Keratinocyte (primary cell): Measurements from ENCODE around the gene TOM1L1. TPM values are rescaled to one million over a fixed set of nuclear protein-coding genes. Genes with fewer than 3 reads are reported as not detected.

Source experiments
- DNase-seq: peaks from one replicate; pipeline ENCODE4 v3.0.0-alpha.2; 2011; ENCODE audit warnings: low read depth, missing footprints, low spot score
- FAIRE-seq: peaks from 2 replicates; lab custom pipeline; 2011; peaks lifted over from hg19 to GRCh38; lab: Jason Lieb, UNC
- H2AFZ ChIP-seq: 2 replicates; pipeline ENCODE4 v1.6.0; 2012; ENCODE audit warnings: low read length, control low read depth, inconsistent platforms; ENCODE audit not compliant: control insufficient read depth
- H3K27ac ChIP-seq: 2 replicates; pipeline ENCODE4 v1.5.1; 2011; ENCODE audit warnings: low read length; ENCODE audit not compliant: control insufficient read depth, insufficient read depth
- H3K27me3 ChIP-seq: 3 replicates; pipeline ENCODE4 v1.6.0; 2011; ENCODE audit warnings: low read length; ENCODE audit not compliant: control insufficient read depth, insufficient read depth; ENCODE audit errors: extremely low read depth
- H3K36me3 ChIP-seq, 2 experiments: 2 replicates in 1 of 2; 3 replicates in 1 of 2; pipeline ENCODE4 v1.5.1; 2011; ENCODE audit warnings: low read length in 2 of 2, mild to moderate bottlenecking in 1 of 2; ENCODE audit not compliant: control insufficient read depth in 2 of 2, insufficient read depth in 2 of 2; ENCODE audit errors: extremely low read depth in 1 of 2
- H3K4me1 ChIP-seq: 3 replicates; pipeline ENCODE4 v1.5.1; 2011; ENCODE audit warnings: low read length; ENCODE audit not compliant: control insufficient read depth, insufficient read depth; ENCODE audit errors: extremely low read depth
- H3K4me2 ChIP-seq: 3 replicates; pipeline ENCODE4 v1.6.0; 2011; ENCODE audit warnings: low read depth, low read length; ENCODE audit not compliant: control insufficient read depth, insufficient read depth; ENCODE audit errors: extremely low read depth
- H3K4me3 ChIP-seq, 3 experiments: fragments of 200-600 bp in 1 of 3; sonication (generic) in 1 of 3; 2 replicates in 2 of 3; 3 replicates in 1 of 3; pipeline ENCODE4 v1.5.1; 2011 to 2016; ENCODE audit warnings: low read length in 3 of 3, mild to moderate bottlenecking in 3 of 3, control low read depth in 2 of 3, inconsistent platforms in 1 of 3, low read depth in 1 of 3, mixed read lengths in 1 of 3, mixed run types in 1 of 3, moderate library complexity in 1 of 3; ENCODE audit not compliant: control insufficient read depth in 2 of 3, insufficient read depth in 2 of 3; ENCODE audit errors: extremely low read depth in 1 of 3
- H3K79me2 ChIP-seq: 2 replicates; pipeline ENCODE4 v1.6.0; 2012; ENCODE audit warnings: low read length; ENCODE audit not compliant: control insufficient read depth, insufficient read depth
- H3K9ac ChIP-seq: 3 replicates; pipeline ENCODE4 v1.6.0; 2011; ENCODE audit warnings: low read length; ENCODE audit not compliant: control insufficient read depth, insufficient read depth; ENCODE audit errors: extremely low read depth
- H3K9me1 ChIP-seq: 3 replicates; pipeline ENCODE4 v1.6.0; 2011; ENCODE audit warnings: low read length; ENCODE audit not compliant: control insufficient read depth, insufficient read depth; ENCODE audit errors: extremely low read depth
- H3K9me3 ChIP-seq: 2 replicates; pipeline ENCODE4 v1.5.1; 2012; ENCODE audit warnings: low read depth, low read length; ENCODE audit not compliant: control insufficient read depth
- H4K20me1 ChIP-seq: 3 replicates; pipeline ENCODE4 v1.6.0; 2011; ENCODE audit warnings: low read length; ENCODE audit not compliant: control insufficient read depth, insufficient read depth; ENCODE audit errors: extremely low read depth
- EZH2 ChIP-seq: IDR thresholded peaks from one replicate; pipeline ENCODE4 v1.6.1; 2012; ENCODE audit warnings: inconsistent platforms, mild to moderate bottlenecking, low read length, moderate library complexity
- dilution Hi-C: fragments of 300-500 bp; cut with MboI; formaldehyde crosslinking; loops from one replicate; pipeline ENCODE4 v1.7.0; 2020; ENCODE audit warnings: low sequenced_read_pairs; ENCODE audit not compliant: extremely low pct_ligation_motif_present
- polyA plus RNA-seq, 5 experiments: library from polyadenylated mRNA; depleted of rRNA in 3 of 5; stranded (reverse) in 3 of 5; stranded (forward) in 1 of 5; unstranded in 1 of 5; fragments of >200 nt; gene quantifications; 1 replicate in 1 of 5; 2 replicates in 3 of 5; 3 replicates in 1 of 5; pipeline versions ENCODE4 v1.2.1 to v1.2.3, GENCODE V29; 2011 to 2012; ENCODE audit warnings: missing spikeins in 2 of 5, low read depth in 1 of 5, low replicate concordance in 1 of 5
- TF ChIP-seq, protein P1 (sequence below), 3 experiments: IDR thresholded peaks in 1 of 3; conservative IDR thresholded peaks in 1 of 3; optimal IDR thresholded peaks in 1 of 3; 2 replicates in 2 of 3; 3 replicates in 1 of 3; pipeline versions ENCODE3 to v1.5.1; 2011; ENCODE audit warnings: low read length in 3 of 3, mild to moderate bottlenecking in 3 of 3, moderate library complexity in 2 of 3, control low read depth in 1 of 3, inconsistent platforms in 1 of 3; ENCODE audit not compliant: insufficient read depth in 2 of 3; ENCODE audit errors: extremely low read depth in 1 of 3

Gene TOM1L1
- polyA plus RNA-seq, 1 donor (not counting 4 experiments of a cell fraction or from before 2014, with no cell fraction given), result 90.1 TPM

DNA sequence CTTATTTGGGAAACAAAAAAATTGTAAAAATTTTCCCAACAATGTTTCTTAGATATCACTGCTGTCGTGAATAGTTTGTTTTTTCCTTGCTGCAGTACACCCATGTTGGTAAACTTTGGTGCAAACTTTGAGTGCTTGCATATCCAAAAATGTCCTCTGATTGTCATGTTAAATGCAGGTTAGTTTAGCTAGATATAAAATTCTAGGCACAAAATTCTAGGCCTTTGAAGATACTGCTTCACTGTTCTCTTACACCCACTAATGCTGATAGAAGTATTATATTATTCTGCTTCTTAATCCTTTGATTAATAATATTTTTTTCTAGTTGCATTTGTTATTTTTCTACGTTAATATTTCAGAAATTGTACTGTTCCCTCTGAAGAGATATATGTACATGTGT, 16.1 kb downstream of the TOM1L1 start:
- no peak for FAIRE-seq
- TF ChIP-seq EZH2, result no peak
- TF ChIP-seq, protein P1, sequence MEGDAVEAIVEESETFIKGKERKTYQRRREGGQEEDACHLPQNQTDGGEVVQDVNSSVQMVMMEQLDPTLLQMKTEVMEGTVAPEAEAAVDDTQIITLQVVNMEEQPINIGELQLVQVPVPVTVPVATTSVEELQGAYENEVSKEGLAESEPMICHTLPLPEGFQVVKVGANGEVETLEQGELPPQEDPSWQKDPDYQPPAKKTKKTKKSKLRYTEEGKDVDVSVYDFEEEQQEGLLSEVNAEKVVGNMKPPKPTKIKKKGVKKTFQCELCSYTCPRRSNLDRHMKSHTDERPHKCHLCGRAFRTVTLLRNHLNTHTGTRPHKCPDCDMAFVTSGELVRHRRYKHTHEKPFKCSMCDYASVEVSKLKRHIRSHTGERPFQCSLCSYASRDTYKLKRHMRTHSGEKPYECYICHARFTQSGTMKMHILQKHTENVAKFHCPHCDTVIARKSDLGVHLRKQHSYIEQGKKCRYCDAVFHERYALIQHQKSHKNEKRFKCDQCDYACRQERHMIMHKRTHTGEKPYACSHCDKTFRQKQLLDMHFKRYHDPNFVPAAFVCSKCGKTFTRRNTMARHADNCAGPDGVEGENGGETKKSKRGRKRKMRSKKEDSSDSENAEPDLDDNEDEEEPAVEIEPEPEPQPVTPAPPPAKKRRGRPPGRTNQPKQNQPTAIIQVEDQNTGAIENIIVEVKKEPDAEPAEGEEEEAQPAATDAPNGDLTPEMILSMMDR (optimal IDR thresholded peaks at IDR 0.05 in 1 of 3, IDR thresholded peaks at IDR 0.05 in 1 of 3, conservative IDR thresholded peaks at IDR 0.05 in 1 of 3; ENCODE audit: extremely low read depth in 1 of 3, insufficient read depth in 2 of 3, low read length in 3 of 3), result no peak
- Histone ChIP-seq H3K27ac (no peak overlapping the region), H4K20me1 (no peaks in the 10 kb centered on the region), H3K27me3 (no peaks in the 10 kb centered on the region), H3K9me3 (no peaks in the 10 kb centered on the region), H3K4me2 (no peak overlapping the region), H3K4me3 (no peak overlapping the region), H3K79me2 (peaks cover 1% of the 10 kb centered on the region), H3K9me1 (no peaks in the 10 kb centered on the region), H3K4me1 (no peaks in the 10 kb centered on the region), H3K36me3 (peaks cover 16 to 30% of the 10 kb centered on the region in 2 experiments), H2AFZ (no peak overlapping the region), H3K9ac (no peak overlapping the region)
- DNase-seq, result no peak
- dilution Hi-C loops, result no loop called here

DNA sequence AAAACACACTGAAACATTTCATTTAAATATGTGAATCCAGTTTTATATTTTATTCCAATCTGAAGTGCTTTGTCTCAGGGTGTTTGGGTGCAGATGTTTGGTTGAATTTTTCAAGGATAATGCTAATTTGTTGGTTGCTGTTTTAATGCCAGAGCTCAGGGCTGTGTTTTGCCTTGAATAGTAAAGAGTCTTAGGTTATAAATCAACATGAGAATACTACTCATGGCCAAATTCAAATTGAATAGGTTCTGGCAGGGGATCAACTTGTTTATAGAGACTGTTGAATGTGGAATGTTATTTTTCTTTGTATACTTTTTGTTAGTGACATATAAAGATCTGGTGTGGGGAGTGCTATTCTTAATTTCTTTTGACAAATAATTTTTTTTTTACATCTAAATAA, 18.8 kb downstream of the TOM1L1 start:
- Histone ChIP-seq H3K9me1 (no peaks in the 10 kb centered on the region), H4K20me1 (no peaks in the 10 kb centered on the region), H2AFZ (no peak overlapping the region), H3K36me3 (peaks cover 9 to 20% of the 10 kb centered on the region in 2 experiments), H3K9ac (no peak overlapping the region), H3K4me1 (no peaks in the 10 kb centered on the region), H3K4me3 (no peak overlapping the region), H3K27ac (no peak overlapping the region), H3K79me2 (no peaks in the 10 kb centered on the region), H3K27me3 (no peaks in the 10 kb centered on the region), H3K9me3 (no peaks in the 10 kb centered on the region), H3K4me2 (no peak overlapping the region)
- no peak for FAIRE-seq
- TF ChIP-seq EZH2, result no peak
- TF ChIP-seq, protein P1 (optimal IDR thresholded peaks at IDR 0.05 in 1 of 3, IDR thresholded peaks at IDR 0.05 in 1 of 3, conservative IDR thresholded peaks at IDR 0.05 in 1 of 3; ENCODE audit: extremely low read depth in 1 of 3, insufficient read depth in 2 of 3, low read length in 3 of 3), result no peak
- DNase-seq, result no peak
- dilution Hi-C loops, result no loop called here
